ENCODE results near the gene KLF8.
"Not testable (repeated sequence)": the region's sequence is repeated elsewhere in the genome, so short reads cannot be mapped to it uniquely, and the experiment has no call there.

The KLF8 gene

GRCh38 chrX:56232221-56233082, at the start of gene KLF8:
TSS of gene KLF8 (plus strand) at chrX:56232356. CDS start at chrX:56233335, 979 bp downstream.
- DNase-seq (ENCODE audit: low spot score), result peak; percentile 2

GRCh38 chrX:56206945-56207344, 25.2 kb upstream of the KLF8 start:
- not testable (repeated sequence) for DNase-seq (ENCODE audit: low spot score)

- no peak for DNase-seq (ENCODE audit: low spot score)
These were observed 20.5 kb upstream of the KLF8 start for GRCh38 chrX:56211701-56212100.

- DNase-seq (ENCODE audit: low spot score), result no peak
These were observed 15.8 kb upstream of the KLF8 start for GRCh38 chrX:56216332-56216731.

GRCh38 chrX:56219700-56220099, 12.5 kb upstream of the KLF8 start:
- DNase-seq (ENCODE audit: low spot score), result no peak

GRCh38 chrX:56221101-56221500, 11.1 kb upstream of the KLF8 start:
- DNase-seq (ENCODE audit: low spot score), result no peak

GRCh38 chrX:56222473-56223000, 9.6 kb upstream of the KLF8 start:
- DNase-seq (ENCODE audit: low spot score), result no peak

GRCh38 chrX:56226980-56227379, 5.2 kb upstream of the KLF8 start:
- no peak for DNase-seq (ENCODE audit: low spot score)

GRCh38 chrX:56228914-56229313, 3.2 kb upstream of the KLF8 start:
- no peak for DNase-seq (ENCODE audit: low spot score)

GRCh38 chrX:56231537-56232090, 542 bp upstream of the KLF8 start:
- DNase-seq (ENCODE audit: low spot score), result no peak

- DNase-seq (ENCODE audit: low spot score), result no peak
These were observed 944 bp downstream of the KLF8 start for GRCh38 chrX:56233100-56233499.

- DNase-seq (ENCODE audit: low spot score), result no peak
These were observed 1.5 kb downstream of the KLF8 start for GRCh38 chrX:56233682-56234081.

GRCh38 chrX:56248492-56248891, 16.3 kb downstream of the KLF8 start:
- peak; percentile 24 for DNase-seq (ENCODE audit: low spot score)

GRCh38 chrX:56253832-56254703, 21.9 kb downstream of the KLF8 start:
- DNase-seq (ENCODE audit: low spot score), result no peak

GRCh38 chrX:56268888-56269287, 36.7 kb downstream of the KLF8 start:
- DNase-seq (ENCODE audit: low spot score), result no peak

GRCh38 chrX:56278692-56279091, 46.5 kb downstream of the KLF8 start:
- DNase-seq (ENCODE audit: low spot score), result no peak

- no peak for DNase-seq (ENCODE audit: low spot score)
These were observed 47.7 kb downstream of the KLF8 start for GRCh38 chrX:56279863-56280262.

GRCh38 chrX:56281789-56282188, 49.6 kb downstream of the KLF8 start:
- DNase-seq (ENCODE audit: low spot score), result peak; percentile 4

- no peak for DNase-seq (ENCODE audit: low spot score)
These were observed 52.1 kb downstream of the KLF8 start for GRCh38 chrX:56284269-56284668.

- DNase-seq (ENCODE audit: low spot score), result no peak
These were observed 56.5 kb downstream of the KLF8 start for GRCh38 chrX:56288608-56289007.

GRCh38 chrX:56289449-56289848, 57.3 kb downstream of the KLF8 start:
- DNase-seq (ENCODE audit: low spot score), result no peak

GRCh38 chrX:56308726-56309125, 76.6 kb downstream of the KLF8 start:
- no peak for DNase-seq (ENCODE audit: low spot score)
